H1 (cell line): Measurements from ENCODE around the gene FCHO1. TPM values are rescaled to one million over a fixed set of nuclear protein-coding genes. Genes with fewer than 3 reads are reported as not detected.

Experiments used
- CTCF ChIA-PET: fragments of 300-600 bp; sonication (Branson Sonifier 250); formaldehyde crosslinking; loops from one replicate; lab custom pipeline; 2021; ENCODE audit not compliant: partially characterized antibody; lab: Charles Lee
- POLR2A ChIA-PET: fragments of 300-600 bp; sonication (Branson Sonifier 250); formaldehyde crosslinking; loops from one replicate; lab custom pipeline; 2021; ENCODE audit warnings: inconsistent platforms; ENCODE audit not compliant: partially characterized antibody; lab: Charles Lee
- DNase-seq, 2 experiments: peaks; one replicate each; pipeline versions ENCODE4 v3.0.0 to v3.0.0-alpha.2; 2010 to 2022; ENCODE audit warnings: low spot score in 2 of 2, low read depth in 1 of 2, mixed read lengths in 1 of 2
- FAIRE-seq: peaks from 2 replicates; lab custom pipeline; 2011; peaks lifted over from hg19 to GRCh38; lab: Jason Lieb, UNC
- H2AFZ ChIP-seq: 2 replicates; pipeline ENCODE4 v1.8.1; 2012; ENCODE audit warnings: low read length, inconsistent platforms
- H2AK5ac ChIP-seq: 2 replicates; pipeline ENCODE4 v1.6.1; 2013; ENCODE audit warnings: low read depth, low read length
- H2BK120ac ChIP-seq: replicated peaks from 2 replicates; pipeline ENCODE3; 2013; ENCODE audit warnings: low read depth, low read length, inconsistent platforms
- H2BK12ac ChIP-seq: 2 replicates; pipeline ENCODE4 v1.6.1; 2013; ENCODE audit warnings: low read depth, low read length
- H2BK15ac ChIP-seq: 2 replicates; pipeline ENCODE4 v1.6.1; 2013; ENCODE audit warnings: low read length
- H2BK20ac ChIP-seq: 2 replicates; pipeline ENCODE4 v1.6.1; 2013; ENCODE audit warnings: low read length
- H2BK5ac ChIP-seq: 2 replicates; pipeline ENCODE4 v1.6.1; 2013; ENCODE audit warnings: low read depth, low read length
- H3K14ac ChIP-seq: 2 replicates; pipeline ENCODE4 v1.6.1; 2013; ENCODE audit warnings: inconsistent platforms; ENCODE audit not compliant: insufficient read length
- H3K18ac ChIP-seq: 2 replicates; pipeline ENCODE4 v1.6.1; 2013; ENCODE audit warnings: low read length; ENCODE audit errors: extremely low read depth
- H3K23ac ChIP-seq: 2 replicates; pipeline ENCODE4 v1.6.1; 2013; ENCODE audit warnings: inconsistent platforms; ENCODE audit not compliant: insufficient read length
- H3K23me2 ChIP-seq: 2 replicates; pipeline ENCODE4 v1.6.1; 2013; ENCODE audit warnings: low read depth, low read length
- H3K27ac ChIP-seq: 2 replicates; pipeline ENCODE4 v1.6.1; 2011; ENCODE audit warnings: low read depth, low read length, inconsistent platforms
- H3K27me3 ChIP-seq, 4 experiments: replicated peaks in 1 of 4; 1 replicate in 1 of 4; 2 replicates in 3 of 4; pipeline versions ENCODE4 v1.6.1 to v1.8.1; 2011 to 2013; ENCODE audit warnings: low read length in 3 of 4, mild to moderate bottlenecking in 3 of 4, inconsistent platforms in 2 of 4, mixed read lengths in 2 of 4, moderate library complexity in 1 of 4; ENCODE audit not compliant: control insufficient read depth in 3 of 4, insufficient read depth in 3 of 4; ENCODE audit errors: extremely low read depth in 1 of 4
- H3K36me3 ChIP-seq, 4 experiments: 2 replicates each; pipeline versions ENCODE4 v1.6.1 to v1.8.1; 2011 to 2013; ENCODE audit warnings: mild to moderate bottlenecking in 4 of 4, low read length in 3 of 4, moderate library complexity in 2 of 4, control low read depth in 1 of 4, inconsistent platforms in 1 of 4; ENCODE audit not compliant: insufficient read depth in 4 of 4, control insufficient read depth in 2 of 4
- H3K4ac ChIP-seq: replicated peaks from 2 replicates; pipeline ENCODE3; 2013; ENCODE audit warnings: low read length, low read depth, mixed read lengths, inconsistent platforms; ENCODE audit not compliant: insufficient read length
- H3K4me1 ChIP-seq, 4 experiments: replicated peaks in 1 of 4; 1 replicate in 1 of 4; 2 replicates in 3 of 4; pipeline versions ENCODE4 v1.6.1 to v1.8.1; 2011 to 2013; ENCODE audit warnings: low read length in 3 of 4, inconsistent platforms in 2 of 4, mixed read lengths in 1 of 4; ENCODE audit not compliant: insufficient read depth in 4 of 4, control insufficient read depth in 3 of 4
- H3K4me2 ChIP-seq, 2 experiments: 2 replicates each; pipeline versions ENCODE4 v1.6.1 to v1.8.1; 2011 to 2013; ENCODE audit warnings: low read depth in 2 of 2, low read length in 2 of 2, control low read depth in 1 of 2, inconsistent platforms in 1 of 2, mild to moderate bottlenecking in 1 of 2; ENCODE audit not compliant: insufficient read depth in 1 of 2
- H3K4me3 ChIP-seq, 4 experiments: fragments of 200-600, 300-600 bp in 1 of 4; sonication (generic), shearing (Covaris generic), sonication (Bioruptor Twin) in 1 of 4; 2 replicates each; pipeline versions ENCODE4 v1.5.1 to v1.8.1; 2011 to 2016; ENCODE audit warnings: low read length in 4 of 4, low read depth in 3 of 4, control low read depth in 2 of 4, inconsistent platforms in 2 of 4, mild to moderate bottlenecking in 2 of 4, mixed read lengths in 1 of 4, moderate library complexity in 1 of 4; ENCODE audit not compliant: insufficient read depth in 2 of 4; ENCODE audit errors: extremely low read depth in 1 of 4
- H3K56ac ChIP-seq: replicated peaks from 2 replicates; pipeline ENCODE3; 2013; ENCODE audit warnings: low read depth, mild to moderate bottlenecking, mixed read lengths, low read length, inconsistent platforms; ENCODE audit not compliant: insufficient read length
- H3K79me1 ChIP-seq: 2 replicates; pipeline ENCODE4 v1.6.1; 2013; ENCODE audit warnings: low read depth, low read length, control low read depth
- H3K79me2 ChIP-seq, 2 experiments: 2 replicates each; pipeline versions ENCODE4 v1.6.1 to v1.8.1; 2012 to 2013; ENCODE audit warnings: low read length in 2 of 2, mild to moderate bottlenecking in 2 of 2, inconsistent platforms in 1 of 2; ENCODE audit not compliant: insufficient read depth in 2 of 2, control insufficient read depth in 1 of 2
- H3K9ac ChIP-seq, 4 experiments: replicated peaks in 1 of 4; 1 replicate in 1 of 4; 2 replicates in 3 of 4; pipeline versions ENCODE4 v1.6.1 to v1.8.1; 2011 to 2013; ENCODE audit warnings: low read depth in 3 of 4, low read length in 3 of 4, control low read depth in 2 of 4, mild to moderate bottlenecking in 2 of 4, moderate library complexity in 2 of 4, inconsistent platforms in 1 of 4; ENCODE audit errors: extremely low read depth in 1 of 4
- H3K9me3 ChIP-seq, 2 experiments: 2 replicates each; pipeline versions ENCODE4 v1.6.1 to v1.8.1; 2012 to 2013; ENCODE audit warnings: mild to moderate bottlenecking in 2 of 2, moderate library complexity in 2 of 2, control low read depth in 1 of 2, inconsistent platforms in 1 of 2, low read depth in 1 of 2, low read length in 1 of 2, mixed read lengths in 1 of 2; ENCODE audit not compliant: insufficient read depth in 2 of 2
- H4K20me1 ChIP-seq, 2 experiments: replicated peaks in 1 of 2; 2 replicates each; pipeline versions ENCODE3 to v1.8.1; 2011 to 2013; ENCODE audit warnings: inconsistent platforms in 2 of 2, low read length in 2 of 2, mild to moderate bottlenecking in 1 of 2; ENCODE audit not compliant: insufficient read depth in 2 of 2, control insufficient read depth in 1 of 2
- H4K5ac ChIP-seq: 2 replicates; pipeline ENCODE4 v1.6.1; 2013; ENCODE audit warnings: low read length, low read depth, mixed read lengths, inconsistent platforms; ENCODE audit not compliant: insufficient read length
- H4K8ac ChIP-seq: 2 replicates; pipeline ENCODE4 v1.8.0; 2013; ENCODE audit warnings: mild to moderate bottlenecking, moderate library complexity, low read length, inconsistent platforms; ENCODE audit not compliant: insufficient read depth; ENCODE audit errors: extremely low read depth
- H4K91ac ChIP-seq: replicated peaks from 2 replicates; pipeline ENCODE3; 2013; ENCODE audit warnings: low read length, mixed read lengths, inconsistent platforms; ENCODE audit not compliant: insufficient read length
- CBX5 ChIP-seq: fragments of 300-800, 300-1000 bp; sonication (generic); IDR thresholded peaks from 2 replicates; pipeline ENCODE4 v1.7.1; 2016; ENCODE audit warnings: antibody characterized with exemption, low read length, low read depth
- CHD2 ChIP-seq: IDR thresholded peaks from 2 replicates; pipeline ENCODE4 v1.6.1; 2012; ENCODE audit warnings: low read length, improper control_type of control experiment
- CREB1 ChIP-seq: IDR thresholded peaks from 2 replicates; pipeline ENCODE4 v1.6.1; 2012; ENCODE audit warnings: inconsistent platforms
- GTF2F1 ChIP-seq: IDR thresholded peaks from 2 replicates; pipeline ENCODE4 v1.6.1; 2012; ENCODE audit warnings: low read depth, low read length, improper control_type of control experiment, borderline replicate concordance
- SIN3A ChIP-seq, 2 experiments: IDR thresholded peaks in 1 of 2; conservative IDR thresholded peaks in 1 of 2; 2 replicates each; pipeline ENCODE4 v1.6.1; 2011 to 2012; ENCODE audit warnings: low read length in 2 of 2, improper control_type of control experiment in 1 of 2, low read depth in 1 of 2, mild to moderate bottlenecking in 1 of 2
- SP2 ChIP-seq: IDR thresholded peaks from 2 replicates; pipeline ENCODE4 v1.6.1; 2012; ENCODE audit warnings: mild to moderate bottlenecking, low read length, inconsistent platforms
- TAF1 ChIP-seq: IDR thresholded peaks from 2 replicates; pipeline ENCODE4 v1.6.1; 2011; ENCODE audit warnings: mild to moderate bottlenecking, low read depth, low read length
- TAF7 ChIP-seq: optimal IDR thresholded peaks from 2 replicates; pipeline ENCODE3; 2011; ENCODE audit warnings: low read depth, mild to moderate bottlenecking, inconsistent platforms, low read length, moderate library complexity, borderline replicate concordance
- WGBS, 2 experiments: shearing (Covaris generic) in 1 of 2; methylation state at CpG; one replicate each; pipeline versions ENCODE4 v1.1.6 to v1.1.7; 2013 to 2015; ENCODE audit warnings: low lambda C conversion rate in 2 of 2, mixed read lengths in 2 of 2, inconsistent platforms in 1 of 2, low coverage in 1 of 2, missing lambda C conversion rate in 1 of 2; ENCODE audit not compliant: insufficient replicate concordance in 2 of 2, insufficient coverage in 1 of 2, insufficient read length in 1 of 2; ENCODE audit errors: extremely low coverage in 1 of 2, missing lambda C conversion rate in 1 of 2; 5-methylcytosine and 5-hydroxymethylcytosine counted together
- polyA plus RNA-seq, 7 experiments: library from polyadenylated mRNA; depleted of rRNA in 3 of 7; stranded (reverse) in 5 of 7; unstranded in 2 of 7; fragments of >200 nt in 5 of 7; fragments of 200-250 nt in 2 of 7; gene quantifications; 1 replicate in 5 of 7; 2 replicates in 1 of 7; 4 replicates in 1 of 7; pipeline versions ENCODE4 v1.2.1 to v1.2.3, GENCODE V29; 2011 to 2013; ENCODE audit warnings: missing spikeins in 2 of 7, mixed read lengths in 2 of 7
- total RNA-seq: library from RNA; stranded (reverse); fragmentation: NEBNext Ultra II Directional; extraction: Animal tissue kit (Norgen Biotek cat#: 25700); gene quantifications from 2 replicates; pipeline ENCODE4 v1.2.1, GENCODE V29; 2021
- TF ChIP-seq, protein P1 (sequence below): IDR thresholded peaks from 2 replicates; pipeline ENCODE4 v1.6.1; 2012; ENCODE audit warnings: low read length, inconsistent platforms

Gene FCHO1
- total and polyA plus RNA-seq, 2 of the 8 experiments (the other 6 are each of a cell fraction or from before 2014, with no cell fraction given) = 13.0 to 25.9 TPM

DNA sequence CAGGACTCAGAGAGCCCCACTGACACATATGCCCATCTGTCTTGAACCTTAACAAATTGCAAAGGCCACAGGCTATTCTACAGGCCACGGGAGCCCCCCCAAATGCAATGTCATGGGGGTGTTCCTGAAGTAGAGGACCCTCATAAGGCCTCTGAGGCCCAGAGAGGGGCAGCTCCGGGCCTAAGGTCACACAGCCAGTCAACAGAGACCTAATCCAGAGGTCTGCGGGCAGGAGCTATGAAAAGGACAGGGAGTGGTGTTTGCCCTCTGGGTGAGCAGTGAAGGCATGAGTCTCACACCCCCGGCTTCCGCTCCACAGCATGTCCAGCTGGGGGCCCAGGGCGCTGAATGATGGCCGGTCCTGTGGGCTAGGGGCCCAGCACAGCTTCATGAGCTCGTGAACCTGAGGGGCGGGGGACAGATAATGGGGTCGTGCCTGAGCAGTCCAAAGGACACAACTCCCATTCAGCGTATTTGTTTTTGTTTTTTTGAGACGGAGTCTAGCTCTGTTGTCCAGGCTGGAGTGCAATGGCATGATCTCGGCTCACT lies 75.3 kb downstream of the FCHO1 start:
- POLR2A ChIA-PET = interaction anchor here (0.8 to 1.2 kb wide), 3 partner anchors 33 to 238 kb away, joined by 3 to 4 read pairs (median 3); no protein-coding TSS in a partner anchor

More for the DNA sequence above, 75.3 kb downstream of the FCHO1 start:
- TF ChIP-seq CHD2 = no peak
- no peak for TF ChIP-seq SP2
- TF ChIP-seq CREB1 = no peak
- TF ChIP-seq CBX5 = no peak
- no peak for TF ChIP-seq GTF2F1
- no peak for TF ChIP-seq TAF7
- TF ChIP-seq TAF1 = no peak
- TF ChIP-seq, protein P1, sequence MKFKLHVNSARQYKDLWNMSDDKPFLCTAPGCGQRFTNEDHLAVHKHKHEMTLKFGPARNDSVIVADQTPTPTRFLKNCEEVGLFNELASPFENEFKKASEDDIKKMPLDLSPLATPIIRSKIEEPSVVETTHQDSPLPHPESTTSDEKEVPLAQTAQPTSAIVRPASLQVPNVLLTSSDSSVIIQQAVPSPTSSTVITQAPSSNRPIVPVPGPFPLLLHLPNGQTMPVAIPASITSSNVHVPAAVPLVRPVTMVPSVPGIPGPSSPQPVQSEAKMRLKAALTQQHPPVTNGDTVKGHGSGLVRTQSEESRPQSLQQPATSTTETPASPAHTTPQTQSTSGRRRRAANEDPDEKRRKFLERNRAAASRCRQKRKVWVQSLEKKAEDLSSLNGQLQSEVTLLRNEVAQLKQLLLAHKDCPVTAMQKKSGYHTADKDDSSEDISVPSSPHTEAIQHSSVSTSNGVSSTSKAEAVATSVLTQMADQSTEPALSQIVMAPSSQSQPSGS = no peak
- TF ChIP-seq SIN3A (conservative IDR thresholded peaks at IDR 0.05 in 1 of 2, IDR thresholded peaks at IDR 0.05 in 1 of 2; ENCODE audit: low read depth in 1 of 2, low read length in 2 of 2) = no peak
- Histone ChIP-seq H3K4me2 (no peak overlapping the region), H2BK20ac (no peak overlapping the region), H4K91ac (no peak overlapping the region), H3K23me2 (peaks cover 5% of the 10 kb centered on the region; the same call in 1 of the 2 replicates), H3K27me3 (no peaks in the 10 kb centered on the region), H4K5ac (no peak overlapping the region), H2BK12ac (no peak overlapping the region), H2BK5ac (no peak overlapping the region), H3K18ac (no peak overlapping the region), H4K20me1 (no peaks in the 10 kb centered on the region), H4K8ac (no peak overlapping the region), H3K9me3 (no peaks in the 10 kb centered on the region), H3K23ac (no peak overlapping the region), H2BK15ac (no peak overlapping the region; the same call in 1 of the 2 replicates), H3K9ac (no peak overlapping the region), H3K27ac (no peak overlapping the region), H3K14ac (no peak overlapping the region), H3K4me1 (peaks cover 0 to 8% (median 1%) of the 10 kb centered on the region in 4 experiments; a peak in 6 of 7 replicates), H3K79me1 (no peaks in the 10 kb centered on the region), H2BK120ac (no peak overlapping the region), H3K4ac (no peak overlapping the region), H3K4me3 (no peak overlapping the region), H3K79me2 (no peaks in the 10 kb centered on the region), H2AK5ac (no peak overlapping the region), H3K36me3 (no peaks in the 10 kb centered on the region), H2AFZ (no peak overlapping the region), H3K56ac (no peak overlapping the region)
- DNase-seq (no peak), FAIRE-seq (no peak)
- 94% methylated on average over 13 of the region's 13 CpGs; no CpG with 5 or more reads in 1 of the 2 experiments for WGBS, 2 experiments
- CTCF ChIA-PET = interaction anchor here (1.1 kb wide), 1 partner anchor 17 kb away, joined by 3 read pairs; no protein-coding TSS in a partner anchor
